ENCODE data around the gene KIF3B.
"Not testable (repeated sequence)": the region's sequence is repeated elsewhere in the genome, so short reads cannot be mapped to it uniquely, and the experiment has no call there.

Gene KIF3B

GRCh38 chr20:32304131-32304746 is 26.8 kb downstream of the KIF3B start:
- ATAC-seq (replicated peaks; ENCODE audit: extremely low read depth, poor library complexity, severe bottlenecking) (no peak), DNase-seq (ENCODE audit: low spot score in 2 of 2) (no peak)
- Mint-ChIP-seq H3K9me3 (no peaks in the 10 kb centered on the region), H3K36me3 (ENCODE audit: insufficient read depth) (peaks cover 8% of the 10 kb centered on the region), H3K4me3 (no peak overlapping the region), H3K27me3 (no peaks in the 10 kb centered on the region), H3K27ac (ENCODE audit: low read depth) (peak overlapping the region; percentile 77), H3K4me1 (peaks cover 24% of the 10 kb centered on the region)

GRCh38 chr20:32312718-32313424 is 35.4 kb downstream of the KIF3B start:
- DNase-seq (ENCODE audit: low spot score in 2 of 2): no peak
- Mint-ChIP-seq H3K36me3 (ENCODE audit: insufficient read depth) (peaks cover 38% of the 10 kb centered on the region), H3K27ac (ENCODE audit: low read depth) (peak overlapping the region; percentile 14), H3K27me3 (no peaks in the 10 kb centered on the region), H3K4me3 (peak overlapping the region; percentile 55), H3K4me1 (peaks cover 17% of the 10 kb centered on the region), H3K9me3 (no peaks in the 10 kb centered on the region)
- no peak for ATAC-seq (replicated peaks; ENCODE audit: extremely low read depth, poor library complexity, severe bottlenecking)

GRCh38 chr20:32314768-32315167 is 37.3 kb downstream of the KIF3B start:
- peaks cover 40% of the 10 kb centered on the region for H3K36me3 Mint-ChIP-seq (ENCODE audit: insufficient read depth)
- no peak for ATAC-seq (replicated peaks; ENCODE audit: extremely low read depth, poor library complexity, severe bottlenecking)
- H3K9me3 Mint-ChIP-seq: no peaks in the 10 kb centered on the region
- H3K4me1 Mint-ChIP-seq: peaks cover 17% of the 10 kb centered on the region
- DNase-seq (ENCODE audit: low spot score in 2 of 2): no peak
- no peak overlapping the region for H3K4me3 Mint-ChIP-seq
- H3K27me3 Mint-ChIP-seq: no peaks in the 10 kb centered on the region
- peak overlapping the region; percentile 85 for H3K27ac Mint-ChIP-seq (ENCODE audit: low read depth)

GRCh38 chr20:32315399-32315798 is 37.9 kb downstream of the KIF3B start:
- no peak overlapping the region for H3K4me3 Mint-ChIP-seq
- peaks cover 40% of the 10 kb centered on the region for H3K36me3 Mint-ChIP-seq (ENCODE audit: insufficient read depth)
- ATAC-seq (replicated peaks; ENCODE audit: extremely low read depth, poor library complexity, severe bottlenecking) (no peak), DNase-seq (ENCODE audit: low spot score in 2 of 2) (no peak)
- H3K9me3 Mint-ChIP-seq: no peaks in the 10 kb centered on the region
- peaks cover 17% of the 10 kb centered on the region for H3K4me1 Mint-ChIP-seq
- no peaks in the 10 kb centered on the region for H3K27me3 Mint-ChIP-seq
- H3K27ac Mint-ChIP-seq (ENCODE audit: low read depth): peak overlapping the region; percentile 85

GRCh38 chr20:32315891-32316290 is 38.4 kb downstream of the KIF3B start:
- Mint-ChIP-seq H3K4me3 (no peak overlapping the region), H3K9me3 (no peaks in the 10 kb centered on the region), H3K4me1 (peaks cover 17% of the 10 kb centered on the region), H3K36me3 (ENCODE audit: insufficient read depth) (peaks cover 39% of the 10 kb centered on the region), H3K27ac (ENCODE audit: low read depth) (peak overlapping the region; percentile 85), H3K27me3 (no peaks in the 10 kb centered on the region)
- no peak for DNase-seq (ENCODE audit: low spot score in 2 of 2)
- ATAC-seq (replicated peaks; ENCODE audit: extremely low read depth, poor library complexity, severe bottlenecking): no peak

- Mint-ChIP-seq H3K36me3 (ENCODE audit: insufficient read depth) (peaks cover 44% of the 10 kb centered on the region), H3K27me3 (no peaks in the 10 kb centered on the region), H3K4me3 (no peak overlapping the region), H3K27ac (ENCODE audit: low read depth) (peak overlapping the region; percentile 85), H3K4me1 (peaks cover 17% of the 10 kb centered on the region), H3K9me3 (no peaks in the 10 kb centered on the region)
- ATAC-seq (replicated peaks; ENCODE audit: extremely low read depth, poor library complexity, severe bottlenecking): no peak
- no peak for DNase-seq (ENCODE audit: low spot score in 2 of 2)
Observed at GRCh38 chr20:32316667-32317066, 39.2 kb downstream of the KIF3B start.

- DNase-seq (ENCODE audit: low spot score in 2 of 2): no peak
- Mint-ChIP-seq H3K27me3 (no peaks in the 10 kb centered on the region), H3K27ac (ENCODE audit: low read depth) (peak overlapping the region; percentile 78), H3K4me1 (peaks cover 9% of the 10 kb centered on the region), H3K36me3 (ENCODE audit: insufficient read depth) (peaks cover 31% of the 10 kb centered on the region), H3K9me3 (no peaks in the 10 kb centered on the region), H3K4me3 (no peak overlapping the region)
- peak; percentile 68 for ATAC-seq (replicated peaks; ENCODE audit: extremely low read depth, poor library complexity, severe bottlenecking)
Observed at GRCh38 chr20:32319100-32319499, 41.6 kb downstream of the KIF3B start.

GRCh38 chr20:32320305-32320704 is 42.9 kb downstream of the KIF3B start:
- Mint-ChIP-seq H3K27ac (ENCODE audit: low read depth) (peak overlapping the region; percentile 61), H3K9me3 (no peaks in the 10 kb centered on the region), H3K4me1 (peaks cover 2% of the 10 kb centered on the region), H3K36me3 (ENCODE audit: insufficient read depth) (peaks cover 31% of the 10 kb centered on the region), H3K27me3 (no peaks in the 10 kb centered on the region), H3K4me3 (no peak overlapping the region)
- no peak for ATAC-seq (replicated peaks; ENCODE audit: extremely low read depth, poor library complexity, severe bottlenecking)
- no peak for DNase-seq (ENCODE audit: low spot score in 2 of 2)

GRCh38 chr20:32321390-32321789 is 43.9 kb downstream of the KIF3B start:
- no peak for ATAC-seq (replicated peaks; ENCODE audit: extremely low read depth, poor library complexity, severe bottlenecking)
- Mint-ChIP-seq H3K27me3 (no peaks in the 10 kb centered on the region), H3K36me3 (ENCODE audit: insufficient read depth) (peaks cover 28% of the 10 kb centered on the region), H3K4me1 (no peaks in the 10 kb centered on the region), H3K4me3 (no peak overlapping the region), H3K9me3 (no peaks in the 10 kb centered on the region), H3K27ac (ENCODE audit: low read depth) (peak overlapping the region; percentile 61)
- no peak for DNase-seq (ENCODE audit: low spot score in 2 of 2)

- not testable (repeated sequence) for H3K9me3 Mint-ChIP-seq; H3K4me1 Mint-ChIP-seq; ATAC-seq (replicated peaks; ENCODE audit: extremely low read depth, poor library complexity, severe bottlenecking); H3K27ac Mint-ChIP-seq (ENCODE audit: low read depth); H3K27me3 Mint-ChIP-seq; DNase-seq (ENCODE audit: low spot score in 2 of 2); H3K4me3 Mint-ChIP-seq
- peaks cover 26% of the 10 kb centered on the region for H3K36me3 Mint-ChIP-seq (ENCODE audit: insufficient read depth)
Observed at GRCh38 chr20:32322260-32322659, 44.8 kb downstream of the KIF3B start.

- H3K27me3 Mint-ChIP-seq; H3K27ac Mint-ChIP-seq (ENCODE audit: low read depth); ATAC-seq (replicated peaks; ENCODE audit: extremely low read depth, poor library complexity, severe bottlenecking); H3K4me1 Mint-ChIP-seq; H3K9me3 Mint-ChIP-seq; H3K4me3 Mint-ChIP-seq; DNase-seq (ENCODE audit: low spot score in 2 of 2): not testable (repeated sequence)
- peaks cover 22% of the 10 kb centered on the region for H3K36me3 Mint-ChIP-seq (ENCODE audit: insufficient read depth)
Observed at GRCh38 chr20:32323761-32324160, 46.3 kb downstream of the KIF3B start.

GRCh38 chr20:32325706-32326503 is 48.5 kb downstream of the KIF3B start:
- Mint-ChIP-seq H3K9me3 (no peaks in the 10 kb centered on the region), H3K27me3 (no peaks in the 10 kb centered on the region), H3K4me1 (no peaks in the 10 kb centered on the region), H3K27ac (ENCODE audit: low read depth) (no peak overlapping the region), H3K36me3 (ENCODE audit: insufficient read depth) (peaks cover 16% of the 10 kb centered on the region), H3K4me3 (no peak overlapping the region)
- ATAC-seq (replicated peaks; ENCODE audit: extremely low read depth, poor library complexity, severe bottlenecking): no peak
- DNase-seq (ENCODE audit: low spot score in 2 of 2): no peak

GRCh38 chr20:32326504-32326845 is 49.0 kb downstream of the KIF3B start:
- DNase-seq (ENCODE audit: low spot score in 2 of 2): no peak
- no peak for ATAC-seq (replicated peaks; ENCODE audit: extremely low read depth, poor library complexity, severe bottlenecking)
- Mint-ChIP-seq H3K36me3 (ENCODE audit: insufficient read depth) (peaks cover 12% of the 10 kb centered on the region), H3K27ac (ENCODE audit: low read depth) (no peak overlapping the region), H3K4me1 (no peaks in the 10 kb centered on the region), H3K9me3 (no peaks in the 10 kb centered on the region), H3K27me3 (no peaks in the 10 kb centered on the region), H3K4me3 (no peak overlapping the region)

Measured in central memory CD8-positive, alpha-beta T cell (primary cell).